Adipocyte (in vitro differentiated cells): ENCODE measurements around the gene SUSD3.

ENCODE experiments used
- DNase-seq: peaks from one replicate; pipeline ENCODE4 v3.0.0-alpha.2; 2015; ENCODE audit warnings: low read depth
- H3K27me3 ChIP-seq: replicated peaks from 2 replicates; pipeline ENCODE4 v1.7.0; 2013; ENCODE audit warnings: mild to moderate bottlenecking, low read length, moderate library complexity; ENCODE audit not compliant: control insufficient read depth, insufficient read depth
- H3K36me3 ChIP-seq: 2 replicates; pipeline ENCODE4 v1.7.0; 2013; ENCODE audit warnings: low read length, mild to moderate bottlenecking, moderate library complexity; ENCODE audit not compliant: control insufficient read depth, insufficient read depth, severe bottlenecking
- H3K4me1 ChIP-seq: 2 replicates; pipeline ENCODE4 v1.7.0; 2013; ENCODE audit warnings: mild to moderate bottlenecking, low read length, moderate library complexity; ENCODE audit not compliant: control insufficient read depth, insufficient read depth
- H3K4me3 ChIP-seq: 2 replicates; pipeline ENCODE4 v1.7.0; 2013; ENCODE audit warnings: mild to moderate bottlenecking, low read length, moderate library complexity
- H3K9ac ChIP-seq: 2 replicates; pipeline ENCODE4 v1.7.0; 2013; ENCODE audit warnings: mild to moderate bottlenecking, low read length, moderate library complexity
- H3K9me3 ChIP-seq: 2 replicates; pipeline ENCODE4 v1.7.0; 2013; ENCODE audit warnings: mild to moderate bottlenecking, low read length, moderate library complexity; ENCODE audit not compliant: control insufficient read depth

Gene SUSD3

DNA sequence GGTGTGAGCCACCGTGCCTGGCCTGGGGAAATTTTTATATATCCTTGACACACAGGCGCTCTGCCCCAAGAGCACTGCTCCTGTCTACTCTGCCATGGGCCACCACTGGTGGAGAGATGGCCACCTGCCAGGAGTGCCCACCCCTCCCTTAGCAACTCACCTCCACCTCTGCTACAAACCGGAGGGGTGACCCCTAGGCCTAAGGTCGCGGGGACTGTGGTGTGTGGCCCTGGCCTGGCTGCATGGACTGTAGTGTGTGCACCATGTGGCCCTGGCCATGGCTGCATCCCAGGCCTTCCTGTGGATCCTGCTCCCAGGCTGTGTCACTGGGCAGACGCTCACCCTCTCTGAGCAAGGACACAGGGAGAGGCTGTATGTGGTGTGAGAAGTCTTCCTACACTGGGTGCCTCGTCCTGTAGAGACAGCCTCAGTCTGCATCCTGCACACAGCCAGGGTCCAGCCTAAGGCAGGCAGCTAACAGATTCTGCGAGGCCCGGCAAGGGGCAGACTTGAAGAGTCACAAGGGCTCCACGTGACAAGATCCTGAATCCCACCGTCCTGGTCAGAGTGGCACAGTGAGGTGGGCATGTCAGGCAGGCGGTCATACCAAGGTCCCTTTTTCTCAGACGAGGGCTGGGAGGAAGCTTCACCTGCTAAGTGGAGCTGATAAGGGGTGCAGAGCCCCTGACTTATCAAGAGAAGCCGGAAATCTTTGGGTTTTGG, 65.2 kb downstream of the SUSD3 start:
- Histone ChIP-seq H3K4me1 (peaks cover 14% of the 10 kb centered on the region), H3K9me3 (no peaks in the 10 kb centered on the region), H3K9ac (no peak overlapping the region), H3K27me3 (no peaks in the 10 kb centered on the region), H3K4me3 (no peak overlapping the region), H3K36me3 (peaks cover 6% of the 10 kb centered on the region)
- DNase-seq, result no peak

GRCh38 chr9:93124793-93125192, 66.3 kb downstream of the SUSD3 start:
- H3K9ac ChIP-seq, result no peak overlapping the region
- H3K4me3 ChIP-seq, result no peak overlapping the region
- H3K9me3 ChIP-seq, result no peaks in the 10 kb centered on the region
- peaks cover 6% of the 10 kb centered on the region for H3K36me3 ChIP-seq
- H3K4me1 ChIP-seq, result peaks cover 12% of the 10 kb centered on the region
- no peak for DNase-seq
- no peaks in the 10 kb centered on the region for H3K27me3 ChIP-seq

GRCh38 chr9:93125331-93125894, 66.9 kb downstream of the SUSD3 start:
- Histone ChIP-seq H3K9ac (no peak overlapping the region), H3K4me1 (peaks cover 6% of the 10 kb centered on the region), H3K4me3 (no peak overlapping the region), H3K36me3 (peaks cover 6% of the 10 kb centered on the region), H3K9me3 (no peaks in the 10 kb centered on the region), H3K27me3 (no peaks in the 10 kb centered on the region)
- DNase-seq, result no peak

DNA sequence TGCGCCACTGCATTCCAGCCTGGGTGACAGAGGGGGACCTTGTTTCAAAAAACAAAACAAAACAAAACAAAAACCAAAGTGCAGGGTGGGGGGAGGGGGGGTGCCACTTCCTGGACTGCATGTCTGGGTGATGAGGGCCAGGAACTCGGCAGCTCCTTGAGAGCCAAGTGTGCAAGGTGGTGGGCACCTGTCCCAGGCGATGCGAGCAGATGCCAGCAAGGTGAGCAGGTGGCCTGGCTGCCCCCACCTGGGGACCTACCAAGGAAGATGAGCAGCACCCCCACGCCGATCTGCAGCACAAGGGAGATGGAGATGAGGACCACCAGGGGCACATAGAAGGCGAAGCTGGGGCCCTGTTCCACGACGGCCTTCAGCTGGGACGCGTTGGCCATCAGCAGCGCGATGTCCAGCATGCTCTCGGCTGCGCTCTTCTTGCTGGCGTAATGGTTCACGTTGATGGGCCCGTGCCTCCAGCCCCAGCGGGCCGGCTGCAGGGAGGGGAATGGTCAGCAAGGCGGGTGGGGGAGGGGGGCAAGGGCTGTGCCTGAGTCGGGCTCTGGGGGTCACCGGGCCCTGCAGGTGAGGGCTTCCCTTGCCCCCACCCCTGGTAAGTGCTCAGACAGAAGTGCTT, 67.8 kb downstream of the SUSD3 start:
- H3K4me3 ChIP-seq, result no peak overlapping the region
- peaks cover 4% of the 10 kb centered on the region for H3K36me3 ChIP-seq
- H3K4me1 ChIP-seq, result peaks cover 5% of the 10 kb centered on the region
- no peaks in the 10 kb centered on the region for H3K27me3 ChIP-seq
- no peaks in the 10 kb centered on the region for H3K9me3 ChIP-seq
- H3K9ac ChIP-seq, result no peak overlapping the region
- no peak for DNase-seq

- H3K9ac ChIP-seq, result no peak overlapping the region
- H3K4me3 ChIP-seq, result no peak overlapping the region
- DNase-seq, result no peak
- H3K27me3 ChIP-seq, result no peaks in the 10 kb centered on the region
- H3K4me1 ChIP-seq, result peaks cover 5% of the 10 kb centered on the region
- H3K36me3 ChIP-seq, result no peaks in the 10 kb centered on the region
- H3K9me3 ChIP-seq, result no peaks in the 10 kb centered on the region
Measured at GRCh38 chr9:93126825-93127368, 68.4 kb downstream of the SUSD3 start.

DNA sequence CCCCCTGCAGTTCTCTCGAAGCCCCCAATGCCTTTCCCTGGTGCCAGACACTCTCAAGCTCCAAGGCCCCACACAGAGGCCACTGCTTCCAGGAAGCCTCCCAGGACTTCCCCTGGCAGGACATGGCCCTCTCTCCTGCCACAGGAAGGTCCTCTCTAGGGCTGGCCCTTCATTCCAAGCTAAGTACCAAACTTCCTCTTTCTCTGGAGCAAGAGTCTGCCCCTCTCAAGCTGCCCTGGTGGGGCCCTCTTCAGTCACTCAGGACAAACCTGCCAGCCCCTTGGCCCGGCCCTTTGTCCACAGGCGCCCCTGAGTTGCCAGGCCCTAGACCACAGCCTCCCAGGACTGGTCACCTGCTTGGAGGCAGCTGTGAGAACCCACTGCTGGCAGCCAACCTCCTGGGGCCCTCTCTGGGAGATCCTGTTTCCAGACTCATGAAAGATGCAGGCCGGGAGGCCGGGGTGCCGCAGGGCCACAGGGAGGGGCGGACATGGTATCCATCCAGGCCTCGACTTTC, 69.0 kb downstream of the SUSD3 start:
- Histone ChIP-seq H3K4me1 (peaks cover 10% of the 10 kb centered on the region), H3K4me3 (no peak overlapping the region), H3K27me3 (no peaks in the 10 kb centered on the region), H3K9me3 (no peaks in the 10 kb centered on the region), H3K36me3 (no peaks in the 10 kb centered on the region), H3K9ac (no peak overlapping the region)
- peak; percentile 46 for DNase-seq

- Histone ChIP-seq H3K9me3 (no peaks in the 10 kb centered on the region), H3K36me3 (no peaks in the 10 kb centered on the region), H3K9ac (no peak overlapping the region), H3K27me3 (no peaks in the 10 kb centered on the region), H3K4me3 (no peak overlapping the region), H3K4me1 (peaks cover 17% of the 10 kb centered on the region)
- no peak for DNase-seq
Measured at GRCh38 chr9:93128011-93128714, 69.7 kb downstream of the SUSD3 start.

GRCh38 chr9:93128715-93129224, 70.3 kb downstream of the SUSD3 start:
- H3K27me3 ChIP-seq, result no peaks in the 10 kb centered on the region
- no peak overlapping the region for H3K9ac ChIP-seq
- DNase-seq, result no peak
- H3K36me3 ChIP-seq, result no peaks in the 10 kb centered on the region
- H3K4me1 ChIP-seq, result peaks cover 21% of the 10 kb centered on the region
- H3K4me3 ChIP-seq, result no peak overlapping the region
- no peaks in the 10 kb centered on the region for H3K9me3 ChIP-seq

- Histone ChIP-seq H3K9me3 (no peaks in the 10 kb centered on the region), H3K9ac (no peak overlapping the region), H3K4me3 (no peak overlapping the region), H3K36me3 (no peaks in the 10 kb centered on the region), H3K27me3 (no peaks in the 10 kb centered on the region), H3K4me1 (peaks cover 21% of the 10 kb centered on the region)
- DNase-seq, result no peak
Measured at GRCh38 chr9:93129286-93129685, 70.8 kb downstream of the SUSD3 start.

GRCh38 chr9:93129691-93130500, 71.4 kb downstream of the SUSD3 start:
- DNase-seq, result no peak
- H3K4me1 ChIP-seq, result peaks cover 27% of the 10 kb centered on the region
- no peaks in the 10 kb centered on the region for H3K9me3 ChIP-seq
- no peak overlapping the region for H3K9ac ChIP-seq
- H3K27me3 ChIP-seq, result no peaks in the 10 kb centered on the region
- no peak overlapping the region for H3K4me3 ChIP-seq
- H3K36me3 ChIP-seq, result no peaks in the 10 kb centered on the region
